SK-N-SH (cell line): ENCODE data around the gene GPHB5. TPM values are rescaled to one million over a fixed set of nuclear protein-coding genes. Genes with fewer than 3 reads are reported as not detected.
"Not testable (repeated sequence)": the region's sequence is repeated elsewhere in the genome, so short reads cannot be mapped to it uniquely, and the experiment has no call there.

Experiments
- CTCF ChIA-PET: fragments of 300-600, 350-600 bp; formaldehyde crosslinking; extraction: SDS; loops from one replicate; lab custom pipeline; 2021; lab: Yijun Ruan, JAX
- POLR2A ChIA-PET: fragments of 350-600 bp; sonication (Branson Sonifier 250); formaldehyde crosslinking; extraction: SDS; loops from one replicate; lab custom pipeline; 2020; ENCODE audit warnings: antibody characterized with exemption, inconsistent platforms; lab: Yijun Ruan, JAX
- DNase-seq: peaks from one replicate; pipeline ENCODE4 v3.0.0; 2012
- H2AFZ ChIP-seq: fragments of 200-600 bp; sonication (generic); 2 replicates; pipeline ENCODE4 v1.8.1; 2016; ENCODE audit warnings: antibody characterized with exemption, mild to moderate bottlenecking, low read depth
- H3F3A ChIP-seq: fragments of 200-600 bp; sonication (generic); replicated peaks from 2 replicates; pipeline ENCODE3; 2016; ENCODE audit warnings: antibody characterized with exemption, mild to moderate bottlenecking; ENCODE audit not compliant: insufficient read depth
- H3K27ac ChIP-seq, 2 experiments: fragments of 200-500 bp in 1 of 2; fragments of 200-600 bp in 1 of 2; sonication (Bioruptor generic) in 1 of 2; sonication (generic), shearing (Covaris generic) in 1 of 2; 2 replicates each; pipeline versions ENCODE4 v1.5.1 to v1.6.1; 2014 to 2016; ENCODE audit warnings: low read depth in 2 of 2, inconsistent platforms in 1 of 2, low read length in 1 of 2, mild to moderate bottlenecking in 1 of 2, mixed read lengths in 1 of 2
- H3K27me3 ChIP-seq: fragments of 200-600 bp; sonication (generic), shearing (Covaris generic); 2 replicates; pipeline ENCODE4 v1.6.1; 2016; ENCODE audit warnings: mixed run types; ENCODE audit not compliant: insufficient read depth
- H3K36me3 ChIP-seq, 2 experiments: fragments of 200-500 bp in 1 of 2; fragments of 200-600 bp in 1 of 2; sonication (Bioruptor generic) in 1 of 2; sonication (generic) in 1 of 2; replicated peaks in 1 of 2; 2 replicates each; pipeline versions ENCODE3 to v1.5.1; 2014 to 2016; ENCODE audit warnings: low read length in 1 of 2, mild to moderate bottlenecking in 1 of 2; ENCODE audit not compliant: insufficient read depth in 2 of 2, control insufficient read depth in 1 of 2
- H3K4me1 ChIP-seq, 2 experiments: fragments of 200-500 bp in 1 of 2; fragments of 200-600 bp in 1 of 2; sonication (Bioruptor generic) in 1 of 2; sonication (generic), shearing (Covaris generic) in 1 of 2; 2 replicates each; pipeline versions ENCODE4 v1.5.1 to v1.6.1; 2014 to 2016; ENCODE audit warnings: low read depth in 1 of 2, low read length in 1 of 2, mixed run types in 1 of 2; ENCODE audit not compliant: insufficient read depth in 2 of 2, control insufficient read depth in 1 of 2
- H3K4me2 ChIP-seq: fragments of 200-600 bp; sonication (generic), shearing (Covaris generic); 2 replicates; pipeline ENCODE4 v1.6.1; 2017; ENCODE audit warnings: mixed run types
- H3K4me3 ChIP-seq, 2 experiments: fragments of 200-500 bp in 1 of 2; fragments of 200-600 bp in 1 of 2; sonication (Bioruptor generic) in 1 of 2; sonication (generic), shearing (Covaris generic) in 1 of 2; 2 replicates each; pipeline versions ENCODE4 v1.5.1 to v1.8.1; 2014 to 2016; ENCODE audit warnings: low read depth in 2 of 2, inconsistent platforms in 1 of 2, low read length in 1 of 2, mild to moderate bottlenecking in 1 of 2, mixed read lengths in 1 of 2, moderate library complexity in 1 of 2
- H3K79me2 ChIP-seq: fragments of 200-600 bp; sonication (generic); 2 replicates; pipeline ENCODE4 v1.8.1; 2017; ENCODE audit warnings: mild to moderate bottlenecking; ENCODE audit not compliant: insufficient read depth
- H3K9ac ChIP-seq: fragments of 200-600 bp; sonication (generic); 2 replicates; pipeline ENCODE4 v1.6.1; 2017; ENCODE audit warnings: mixed run types
- H3K9me2 ChIP-seq: fragments of 200-600 bp; sonication (generic); 2 replicates; pipeline ENCODE4 v1.6.1; 2017; ENCODE audit warnings: mixed run types
- H3K9me3 ChIP-seq: fragments of 200-600 bp; sonication (generic); 2 replicates; pipeline ENCODE4 v1.6.1; 2017; ENCODE audit warnings: mixed run types, mild to moderate bottlenecking, moderate library complexity
- H4K20me1 ChIP-seq: fragments of 200-600 bp; sonication (generic); 2 replicates; pipeline ENCODE4 v1.6.1; 2017; ENCODE audit warnings: mild to moderate bottlenecking, mixed run types; ENCODE audit not compliant: insufficient read depth
- EP300 ChIP-seq, 2 experiments: IDR thresholded peaks; 2 replicates each; pipeline versions ENCODE4 v1.4.0 to v1.6.1; 2012; ENCODE audit warnings: borderline replicate concordance in 1 of 2, low read depth in 1 of 2, low read length in 1 of 2
- EZH2phosphoT487 ChIP-seq: fragments of 200-600 bp; sonication (generic); IDR thresholded peaks from 2 replicates; pipeline ENCODE4 v1.6.1; 2017; ENCODE audit warnings: low read depth, mixed run types, mild to moderate bottlenecking, antibody characterized with exemption, moderate library complexity, borderline replicate concordance
- GABPA ChIP-seq: IDR thresholded peaks from 2 replicates; pipeline ENCODE4 v1.4.0; 2012; ENCODE audit warnings: low read depth, mild to moderate bottlenecking
- GATA2 ChIP-seq: sonication (generic); formaldehyde crosslinking; IDR thresholded peaks from 2 replicates; pipeline ENCODE4 v1.5.0; 2020; ENCODE audit warnings: mild to moderate bottlenecking, missing genetic modification reagents
- MXI1 ChIP-seq: IDR thresholded peaks from 2 replicates; pipeline ENCODE4 v1.6.1; 2012; ENCODE audit warnings: mild to moderate bottlenecking, low read depth, low read length, improper control_type of control experiment
- NFIC ChIP-seq: IDR thresholded peaks from 2 replicates; pipeline ENCODE4 v1.4.0; 2012; ENCODE audit warnings: borderline replicate concordance
- PBX3 ChIP-seq: IDR thresholded peaks from 2 replicates; pipeline ENCODE4; 2012
- RXRA ChIP-seq: IDR thresholded peaks from 2 replicates; pipeline ENCODE4 v1.4.0; 2012; ENCODE audit warnings: low read depth, mild to moderate bottlenecking, borderline replicate concordance
- SMC3 ChIP-seq: IDR thresholded peaks from 2 replicates; pipeline ENCODE4 v1.6.1; 2012; ENCODE audit warnings: low read depth, low read length, improper control_type of control experiment
- TCF12 ChIP-seq: IDR thresholded peaks from 2 replicates; pipeline ENCODE4 v1.4.0; 2012
- TEAD4 ChIP-seq: IDR thresholded peaks from 2 replicates; pipeline ENCODE4 v1.4.0; 2012; ENCODE audit warnings: mild to moderate bottlenecking, borderline replicate concordance; ENCODE audit not compliant: insufficient read depth
- USF1 ChIP-seq: IDR thresholded peaks from 2 replicates; pipeline ENCODE4 v1.4.0; 2012; ENCODE audit warnings: low read depth, borderline replicate concordance
- WGBS: methylation state at CpG from one replicate; pipeline ENCODE4 v1.1.6; 2017; ENCODE audit warnings: low lambda C conversion rate; 5-methylcytosine and 5-hydroxymethylcytosine counted together
- polyA plus RNA-seq, 3 experiments: library from polyadenylated mRNA; depleted of rRNA; stranded (reverse); fragments of >200 nt; gene quantifications; 2 replicates each; pipeline ENCODE4 v1.2.3, GENCODE V29; 2012
- TF ChIP-seq, protein P1 (sequence below): IDR thresholded peaks from 2 replicates; pipeline ENCODE4 v1.6.1; 2012; ENCODE audit warnings: mild to moderate bottlenecking, low read depth, low read length, moderate library complexity

GPHB5 gene
- polyA plus RNA-seq, 1 of the 3 experiments (the other 2 are of a cell fraction) = not detected

DNA sequence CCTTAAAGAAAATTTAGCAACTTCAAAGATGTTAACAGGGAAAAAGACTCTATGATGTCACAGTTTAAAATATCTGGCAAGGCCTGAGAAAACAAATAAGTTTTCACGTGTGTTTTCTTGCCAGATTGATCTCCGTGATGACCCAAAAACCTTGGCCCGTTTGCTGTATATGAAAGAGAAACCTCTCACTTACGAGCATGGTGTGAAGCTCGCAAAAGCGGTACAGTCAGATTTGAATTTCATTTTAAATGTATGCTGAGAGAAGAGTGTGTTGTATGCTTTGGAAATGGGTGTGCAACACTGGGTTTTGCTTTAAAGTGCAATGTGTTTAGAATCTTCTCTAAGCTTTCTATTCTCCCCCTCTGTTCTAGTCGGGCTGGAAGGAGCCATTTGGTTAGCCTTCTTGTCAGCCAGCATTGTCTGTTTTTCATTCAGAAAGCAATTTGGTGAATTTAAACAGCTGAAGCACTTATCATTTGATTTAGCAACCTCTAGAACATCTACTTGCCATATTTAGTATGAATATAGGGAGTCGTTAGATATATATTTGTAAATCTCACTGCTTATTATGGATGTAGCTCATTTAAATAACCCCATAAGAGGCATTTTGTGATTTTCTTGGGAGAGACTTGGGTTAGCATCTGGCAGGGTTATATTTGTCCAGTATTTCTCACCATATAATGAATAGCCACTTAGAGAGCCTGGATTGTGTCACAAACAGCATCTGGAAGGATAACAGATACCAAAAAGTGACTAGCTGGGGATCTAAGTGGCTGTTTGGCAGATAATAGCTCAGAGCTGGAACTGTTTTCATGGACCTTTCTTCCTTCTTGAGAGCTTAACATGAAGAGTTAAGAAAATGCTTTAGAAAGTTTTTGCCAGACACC, 35.5 kb downstream of the GPHB5 start:
- H3K27me3 ChIP-seq = no peaks in the 10 kb centered on the region
- no peaks in the 10 kb centered on the region for H3K9me3 ChIP-seq
- peak; percentile 15 for DNase-seq
- H3K36me3 ChIP-seq = peaks cover 0 to 10% of the 10 kb centered on the region in 2 experiments
- no peaks in the 10 kb centered on the region for H3K9me2 ChIP-seq
- H3K9ac ChIP-seq = no peak overlapping the region
- no peak overlapping the region for H3K4me3 ChIP-seq
- no peak for TF ChIP-seq USF1
- peak in 1 of 2 experiments; percentile 23; a peak in 1 of 4 replicates for TF ChIP-seq EP300 (IDR thresholded peaks at IDR 0.05; ENCODE audit: borderline replicate concordance in 1 of 2, low read depth in 1 of 2, low read length in 1 of 2)
- no peak for TF ChIP-seq PBX3
- no peak for TF ChIP-seq RXRA
- H4K20me1 ChIP-seq = no peaks in the 10 kb centered on the region
- CTCF ChIA-PET = interaction anchor here (0.8 to 3.5 kb wide), 3 partner anchors 15 to 1104 kb away, joined by 3 to 16 read pairs (median 4); no protein-coding TSS in a partner anchor
- no peak overlapping the region for H3K4me2 ChIP-seq
- WGBS = 40% methylated on average over 8 of the region's 8 CpGs
- POLR2A ChIA-PET = no interaction called here
- H3K4me1 ChIP-seq = no peaks in the 10 kb centered on the region; a peak in 2 of 4 replicates
- no peak overlapping the region for H2AFZ ChIP-seq
- H3F3A ChIP-seq = no peaks in the 10 kb centered on the region
- H3K79me2 ChIP-seq = no peaks in the 10 kb centered on the region
- no peak overlapping the region for H3K27ac ChIP-seq

DNA sequence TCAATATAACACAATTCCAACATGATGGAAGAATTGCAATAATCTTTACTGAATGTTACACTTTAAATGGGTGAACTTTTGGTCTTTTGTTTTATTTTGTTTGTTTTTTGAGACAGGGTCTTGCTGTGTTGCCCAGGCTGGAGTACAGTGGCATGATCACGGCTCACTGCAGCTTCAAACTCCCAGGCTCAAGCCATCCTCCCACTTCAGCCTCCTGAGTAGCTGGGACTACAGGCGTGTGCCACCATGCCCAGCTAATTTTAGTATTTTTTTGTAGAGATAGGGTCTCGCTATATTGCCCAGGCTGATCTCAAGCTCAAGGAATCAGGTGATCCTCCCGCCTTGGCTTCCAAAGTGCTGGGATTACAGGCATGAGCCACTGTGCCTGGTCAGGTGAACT, 38.8 kb downstream of the GPHB5 start:
- H3K27me3 ChIP-seq, H4K20me1 ChIP-seq, H2AFZ ChIP-seq, H3K27ac ChIP-seq, H3F3A ChIP-seq, H3K9ac ChIP-seq, POLR2A ChIA-PET, H3K4me1 ChIP-seq, H3K4me3 ChIP-seq, DNase-seq, H3K79me2 ChIP-seq, H3K9me3 ChIP-seq, H3K36me3 ChIP-seq, H3K4me2 ChIP-seq, H3K9me2 ChIP-seq: not testable (repeated sequence)
- CTCF ChIA-PET = interaction anchor here (5.0 to 8.1 kb wide), 3 partner anchors 106 to 1117 kb away, joined by 35 to 61 read pairs (median 54); no protein-coding TSS in a partner anchor
- WGBS = 53% methylated on average over 4 of the region's 4 CpGs

DNA sequence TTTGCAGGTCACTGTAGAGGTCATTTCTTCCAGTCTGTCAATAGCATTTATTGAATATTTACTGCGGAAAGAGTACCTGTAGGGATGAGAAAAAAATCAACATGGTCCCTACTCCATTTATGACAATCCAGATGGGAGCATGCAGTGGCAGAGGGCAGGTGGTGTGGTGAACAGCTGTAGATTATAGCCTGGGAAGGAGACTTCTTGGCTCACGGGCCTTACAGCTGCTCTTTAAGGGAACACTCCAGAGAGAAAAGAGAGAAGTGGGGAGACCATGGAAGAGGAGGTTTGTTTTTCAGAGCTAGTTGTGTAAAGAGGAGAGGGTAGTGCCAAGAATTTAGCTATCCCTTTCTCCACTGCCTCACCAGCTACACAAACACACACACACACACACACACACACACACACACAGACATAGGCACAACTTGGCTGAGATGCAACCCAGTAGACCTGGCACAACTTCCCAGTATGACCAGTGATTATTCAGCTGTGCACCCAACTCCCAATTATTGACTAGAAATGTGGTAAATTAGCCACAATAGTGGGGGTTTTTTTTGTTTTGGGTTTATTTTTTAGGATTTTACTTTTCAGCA, 41.0 kb downstream of the GPHB5 start:
- H3K4me2 ChIP-seq = no peak overlapping the region
- H3K9me3 ChIP-seq = no peaks in the 10 kb centered on the region
- no peak overlapping the region for H3K4me3 ChIP-seq
- WGBS = 30% methylated on average over 2 of the region's 2 CpGs
- no peak for DNase-seq
- peaks cover 0 to 3% of the 10 kb centered on the region in 2 experiments; a peak in 1 of 4 replicates for H3K4me1 ChIP-seq
- H3K27ac ChIP-seq = no peak overlapping the region
- H3K9me2 ChIP-seq = no peaks in the 10 kb centered on the region
- H4K20me1 ChIP-seq = no peaks in the 10 kb centered on the region
- H3K27me3 ChIP-seq = no peaks in the 10 kb centered on the region
- no peaks in the 10 kb centered on the region for H3F3A ChIP-seq
- no peaks in the 10 kb centered on the region for H3K79me2 ChIP-seq
- H3K36me3 ChIP-seq = peaks cover 0 to 5% of the 10 kb centered on the region in 2 experiments
- no peak overlapping the region for H3K9ac ChIP-seq
- CTCF ChIA-PET = interaction anchor here (0.6 to 8.1 kb wide), 35 partner anchors 7 to 1384 kb away, joined by 3 to 61 read pairs (median 4); partner anchors contain the start of gene RHOJ
- H2AFZ ChIP-seq = no peak overlapping the region
- POLR2A ChIA-PET = no interaction called here
- TF ChIP-seq GATA2 (CRISPR knock-in tag) (no peak), EZH2phosphoT487 (no peak), MXI1 (no peak), SMC3 (no peak), GABPA (no peak), RXRA (no peak), TCF12 (no peak), NFIC (no peak), TEAD4 (no peak)
- TF ChIP-seq, protein P1, sequence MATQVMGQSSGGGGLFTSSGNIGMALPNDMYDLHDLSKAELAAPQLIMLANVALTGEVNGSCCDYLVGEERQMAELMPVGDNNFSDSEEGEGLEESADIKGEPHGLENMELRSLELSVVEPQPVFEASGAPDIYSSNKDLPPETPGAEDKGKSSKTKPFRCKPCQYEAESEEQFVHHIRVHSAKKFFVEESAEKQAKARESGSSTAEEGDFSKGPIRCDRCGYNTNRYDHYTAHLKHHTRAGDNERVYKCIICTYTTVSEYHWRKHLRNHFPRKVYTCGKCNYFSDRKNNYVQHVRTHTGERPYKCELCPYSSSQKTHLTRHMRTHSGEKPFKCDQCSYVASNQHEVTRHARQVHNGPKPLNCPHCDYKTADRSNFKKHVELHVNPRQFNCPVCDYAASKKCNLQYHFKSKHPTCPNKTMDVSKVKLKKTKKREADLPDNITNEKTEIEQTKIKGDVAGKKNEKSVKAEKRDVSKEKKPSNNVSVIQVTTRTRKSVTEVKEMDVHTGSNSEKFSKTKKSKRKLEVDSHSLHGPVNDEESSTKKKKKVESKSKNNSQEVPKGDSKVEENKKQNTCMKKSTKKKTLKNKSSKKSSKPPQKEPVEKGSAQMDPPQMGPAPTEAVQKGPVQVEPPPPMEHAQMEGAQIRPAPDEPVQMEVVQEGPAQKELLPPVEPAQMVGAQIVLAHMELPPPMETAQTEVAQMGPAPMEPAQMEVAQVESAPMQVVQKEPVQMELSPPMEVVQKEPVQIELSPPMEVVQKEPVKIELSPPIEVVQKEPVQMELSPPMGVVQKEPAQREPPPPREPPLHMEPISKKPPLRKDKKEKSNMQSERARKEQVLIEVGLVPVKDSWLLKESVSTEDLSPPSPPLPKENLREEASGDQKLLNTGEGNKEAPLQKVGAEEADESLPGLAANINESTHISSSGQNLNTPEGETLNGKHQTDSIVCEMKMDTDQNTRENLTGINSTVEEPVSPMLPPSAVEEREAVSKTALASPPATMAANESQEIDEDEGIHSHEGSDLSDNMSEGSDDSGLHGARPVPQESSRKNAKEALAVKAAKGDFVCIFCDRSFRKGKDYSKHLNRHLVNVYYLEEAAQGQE = no peak
